Effector CD4-positive, alpha-beta T cell (primary cell): Measurements from ENCODE around the gene SPATA31E1.
"Not testable (repeated sequence)": the region's sequence is repeated elsewhere in the genome, so short reads cannot be mapped to it uniquely, and the experiment has no call there.

Experiments
- DNase-seq: peaks from one replicate; pipeline ENCODE4 v3.0.0-alpha.2; 2020

Gene SPATA31E1

DNA sequence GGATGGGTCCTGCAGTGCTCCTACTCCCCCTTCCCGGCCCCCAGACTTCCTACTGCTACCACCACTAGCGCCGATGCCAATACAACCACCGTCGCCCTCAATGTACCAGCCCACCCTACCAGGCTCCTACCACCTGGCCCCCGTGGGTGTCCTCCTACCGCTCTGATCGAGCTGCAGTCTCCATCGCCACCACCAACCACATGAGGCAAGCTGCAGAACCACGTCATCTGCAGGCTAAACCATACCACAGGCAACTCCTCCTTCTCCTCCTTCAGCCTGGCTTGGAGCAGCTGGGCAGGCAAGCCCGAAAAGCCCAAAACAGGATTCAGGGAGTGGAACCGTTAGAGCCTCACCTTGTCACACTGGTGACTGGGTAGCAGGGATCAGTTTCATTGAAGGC is 54.7 kb downstream of the SPATA31E1 start:
- not testable (repeated sequence) for DNase-seq

DNA sequence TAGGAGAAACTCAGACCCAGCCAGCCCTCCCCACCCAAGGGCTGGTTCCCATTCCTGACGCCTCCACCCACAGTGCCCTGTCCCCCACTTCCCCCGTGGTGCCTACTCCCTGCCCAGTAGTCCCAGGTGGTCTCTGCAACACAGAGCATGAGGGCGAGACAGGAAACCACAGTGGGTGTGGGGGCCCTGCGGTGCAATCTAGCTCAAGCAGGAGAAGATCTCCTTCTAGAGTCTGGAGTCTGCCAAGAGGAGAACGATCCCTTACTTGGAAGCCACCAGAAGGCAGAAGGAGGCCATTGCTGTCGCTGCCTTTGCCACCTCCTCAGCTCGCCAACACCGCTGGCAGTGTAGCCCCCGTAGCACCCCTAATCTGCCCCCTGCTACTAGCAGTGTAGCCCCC is 55.2 kb downstream of the SPATA31E1 start:
- DNase-seq: not testable (repeated sequence)

DNA sequence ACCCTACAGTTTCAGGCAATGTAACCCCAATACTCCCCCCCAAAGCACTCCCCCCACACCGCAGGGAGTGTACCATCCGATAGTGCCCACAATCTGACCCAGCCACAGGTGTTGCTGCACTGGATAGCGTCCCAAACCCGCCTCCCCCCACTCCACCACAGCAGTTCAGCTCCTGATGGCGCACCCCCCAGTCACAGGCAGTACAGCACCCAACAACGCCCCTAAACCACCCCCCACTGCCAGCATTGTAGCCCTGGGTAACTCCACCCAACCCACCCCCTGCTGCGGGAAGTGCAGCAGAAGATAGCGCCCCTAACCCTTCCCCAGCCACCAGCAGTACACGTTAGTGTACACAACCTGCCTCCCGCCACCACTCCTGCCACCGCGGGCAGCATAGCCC is 55.7 kb downstream of the SPATA31E1 start:
- DNase-seq: not testable (repeated sequence)
